Measurements from ENCODE around the gene PITPNC1.
"Not testable (repeated sequence)": the region's sequence is repeated elsewhere in the genome, so short reads cannot be mapped to it uniquely, and the experiment has no call there.

Gene PITPNC1

DNA sequence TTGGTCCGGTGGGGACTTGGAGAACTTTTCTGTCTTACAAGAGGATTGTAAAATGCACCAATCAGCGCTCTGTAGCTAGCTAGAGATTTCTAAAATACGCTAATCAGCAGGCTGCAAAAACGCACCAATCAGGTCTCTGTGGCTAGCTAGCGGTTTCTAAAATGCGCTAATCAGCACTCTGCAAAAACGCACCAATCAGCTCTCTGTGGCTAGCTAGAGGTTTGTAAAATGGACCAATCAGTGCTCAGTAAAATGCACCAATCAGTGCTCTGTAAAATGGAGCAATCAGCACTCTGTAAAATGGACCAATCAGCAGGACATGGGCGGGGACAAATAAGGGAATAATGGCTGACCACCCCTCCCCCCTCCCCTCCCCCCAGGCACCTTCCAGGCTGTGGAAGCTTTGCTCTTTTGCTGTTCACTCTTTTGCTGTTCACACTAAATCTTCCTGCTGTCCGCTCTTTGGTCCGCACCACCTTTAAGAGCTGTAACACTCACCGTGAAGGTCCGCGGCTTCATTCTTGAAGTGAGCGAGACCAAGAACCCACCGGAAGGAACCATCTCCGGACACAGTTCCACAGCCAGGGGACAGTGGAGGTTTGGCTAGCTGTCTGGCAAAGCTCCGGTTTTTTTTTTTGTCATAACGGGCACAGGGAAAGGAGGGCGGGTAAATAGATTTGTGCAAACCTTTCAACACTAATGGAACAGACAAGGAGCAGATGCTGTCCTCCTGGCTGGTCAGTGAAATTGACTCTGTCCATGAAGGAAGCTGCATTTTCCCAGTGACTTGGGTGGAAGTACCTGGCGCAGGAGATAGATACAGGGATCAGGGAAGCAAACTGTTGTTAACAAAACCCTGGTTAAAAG, 8.3 kb downstream of the PITPNC1 start:
- H2AFZ ChIP-seq (ENCODE audit: low read length, unreplicated experiment): no peak overlapping the region
- peaks cover 5% of the 10 kb centered on the region for H3K4me1 ChIP-seq (ENCODE audit: control insufficient read depth, insufficient read depth, low read length, unreplicated experiment)
- H3K27ac ChIP-seq (ENCODE audit: low read depth, low read length): no peak overlapping the region
- no peaks in the 10 kb centered on the region for H3K27me3 ChIP-seq (ENCODE audit: insufficient read depth, low read length)
- H3K4me3 ChIP-seq (ENCODE audit: low read depth, low read length): no peak overlapping the region
- peaks cover 3% of the 10 kb centered on the region for H3K79me2 ChIP-seq (ENCODE audit: control insufficient read depth, insufficient read depth, low read length, unreplicated experiment)
- H3K36me3 ChIP-seq (ENCODE audit: insufficient read depth, low read length): no peaks in the 10 kb centered on the region

DNA sequence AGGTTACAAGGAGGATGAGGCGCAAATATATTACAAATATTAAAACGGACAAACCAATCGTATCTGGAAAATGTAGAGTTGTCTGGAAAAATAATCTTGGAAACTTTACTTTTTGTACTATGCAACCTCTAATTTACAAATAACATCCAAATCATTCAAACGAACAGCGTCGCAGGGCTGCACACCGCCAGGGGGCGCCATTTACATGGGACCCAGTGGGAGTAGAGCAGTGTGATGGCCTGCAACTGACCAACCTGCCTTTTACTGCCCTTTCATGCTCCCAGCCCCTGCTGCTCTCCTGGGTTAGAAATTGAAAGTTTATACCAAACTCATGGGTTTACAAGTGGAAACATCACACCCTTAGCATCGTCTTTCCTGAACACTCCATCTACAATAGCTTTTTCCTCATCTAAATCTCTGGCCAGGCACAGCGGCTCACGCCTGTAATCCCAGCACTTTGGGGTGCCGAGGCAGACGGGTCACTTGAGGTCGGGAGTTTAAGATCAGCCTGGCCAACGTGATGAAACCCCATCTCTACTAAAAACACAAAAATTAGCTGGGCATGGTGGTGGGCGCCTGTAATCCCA, 10.0 kb downstream of the PITPNC1 start:
- Histone ChIP-seq H3K27ac (ENCODE audit: low read depth, low read length) (no peak overlapping the region), H3K4me3 (ENCODE audit: low read depth, low read length) (no peak overlapping the region), H3K27me3 (ENCODE audit: insufficient read depth, low read length) (no peaks in the 10 kb centered on the region), H3K4me1 (ENCODE audit: control insufficient read depth, insufficient read depth, low read length, unreplicated experiment) (peaks cover 16% of the 10 kb centered on the region), H3K36me3 (ENCODE audit: insufficient read depth, low read length) (no peaks in the 10 kb centered on the region), H2AFZ (ENCODE audit: low read length, unreplicated experiment) (no peak overlapping the region), H3K79me2 (ENCODE audit: control insufficient read depth, insufficient read depth, low read length, unreplicated experiment) (peaks cover 7% of the 10 kb centered on the region)

DNA sequence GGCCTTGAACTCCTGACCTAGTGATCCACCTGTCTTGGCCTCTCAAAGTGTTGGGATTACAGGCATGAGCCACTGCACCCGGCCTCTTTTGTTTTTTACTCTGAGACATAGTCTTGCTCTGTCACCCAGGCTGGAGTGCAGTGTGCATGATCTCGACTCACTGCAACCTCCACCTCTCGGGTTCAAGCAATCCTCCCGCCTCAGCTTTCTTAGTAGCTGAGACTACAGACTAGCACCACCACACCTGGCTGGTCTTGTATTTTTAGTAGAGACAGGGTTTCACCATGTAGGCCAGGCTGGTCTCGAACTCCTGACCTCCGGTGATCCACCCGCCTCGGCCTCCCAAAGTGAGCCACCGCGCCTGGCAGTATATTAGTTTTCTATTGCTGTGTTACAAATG, 11.5 kb downstream of the PITPNC1 start:
- H2AFZ ChIP-seq (ENCODE audit: low read length, unreplicated experiment); H3K36me3 ChIP-seq (ENCODE audit: insufficient read depth, low read length); H3K79me2 ChIP-seq (ENCODE audit: control insufficient read depth, insufficient read depth, low read length, unreplicated experiment): not testable (repeated sequence)

DNA sequence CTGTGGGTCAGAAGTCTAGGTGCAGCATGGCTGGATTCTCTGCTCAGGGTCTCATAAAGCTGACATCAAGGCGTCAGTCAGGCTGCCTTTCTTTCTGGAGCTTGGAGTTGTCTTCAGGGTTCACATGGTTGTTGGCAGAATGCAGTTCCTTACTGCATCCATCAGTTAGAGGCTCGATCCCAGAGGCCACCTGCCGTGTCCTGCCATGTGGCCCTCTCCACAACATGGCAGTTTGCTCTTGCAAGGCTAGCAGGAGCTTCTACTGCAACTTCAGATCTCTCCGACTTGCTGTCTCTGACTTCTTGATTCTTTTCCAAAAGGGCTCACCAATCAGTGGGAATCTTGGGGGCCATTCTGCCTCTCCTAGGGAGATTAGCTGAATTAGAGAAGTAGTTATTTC, 11.9 kb downstream of the PITPNC1 start:
- Histone ChIP-seq H2AFZ (ENCODE audit: low read length, unreplicated experiment) (no peak overlapping the region), H3K4me1 (ENCODE audit: control insufficient read depth, insufficient read depth, low read length, unreplicated experiment) (peaks cover 16% of the 10 kb centered on the region), H3K4me3 (ENCODE audit: low read depth, low read length) (no peak overlapping the region), H3K36me3 (ENCODE audit: insufficient read depth, low read length) (no peaks in the 10 kb centered on the region), H3K79me2 (ENCODE audit: control insufficient read depth, insufficient read depth, low read length, unreplicated experiment) (peaks cover 7% of the 10 kb centered on the region), H3K27me3 (ENCODE audit: insufficient read depth, low read length) (no peaks in the 10 kb centered on the region), H3K27ac (ENCODE audit: low read depth, low read length) (peak overlapping the region; percentile 24; the same call in 1 of the 2 replicates)

More for the DNA sequence above, 11.5 kb downstream of the PITPNC1 start:
- not testable (repeated sequence) for H3K27ac ChIP-seq (ENCODE audit: low read depth, low read length); H3K27me3 ChIP-seq (ENCODE audit: insufficient read depth, low read length); H3K4me3 ChIP-seq (ENCODE audit: low read depth, low read length)
- H3K4me1 ChIP-seq (ENCODE audit: control insufficient read depth, insufficient read depth, low read length, unreplicated experiment): peaks cover 16% of the 10 kb centered on the region

DNA sequence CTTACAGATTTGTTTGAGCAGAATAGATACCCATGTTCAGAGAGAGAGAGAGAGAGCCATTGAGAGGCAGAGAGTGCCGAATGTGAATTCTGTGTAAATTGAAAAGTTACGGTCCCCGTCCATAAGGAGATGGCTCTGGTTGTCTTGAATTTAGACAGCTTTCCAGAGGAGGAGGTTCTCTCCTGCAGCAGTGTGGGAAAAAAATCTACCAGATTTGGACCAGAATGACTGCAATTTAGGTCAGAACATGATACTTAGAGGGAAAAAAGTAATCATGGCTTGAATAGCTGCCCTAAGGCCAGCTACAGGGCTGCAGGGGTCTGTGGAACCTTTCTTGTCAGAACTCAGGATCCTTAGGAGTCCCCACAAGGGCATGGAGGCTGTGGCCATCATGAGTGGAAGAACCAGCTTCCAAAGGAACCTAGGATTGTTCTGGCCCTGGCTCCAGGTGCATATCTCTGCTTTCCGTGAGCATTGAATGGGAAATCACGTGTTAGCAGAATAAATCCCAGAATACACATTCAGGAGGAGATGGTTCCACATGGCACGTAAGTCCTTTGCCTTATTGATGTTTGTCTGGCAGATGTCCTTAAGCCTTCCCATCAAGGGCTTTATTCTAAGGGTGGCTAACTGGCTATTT, 13.0 kb downstream of the PITPNC1 start:
- H3K4me3 ChIP-seq (ENCODE audit: low read depth, low read length): no peak overlapping the region
- H3K27ac ChIP-seq (ENCODE audit: low read depth, low read length): peak overlapping the region; percentile 99
- H3K4me1 ChIP-seq (ENCODE audit: control insufficient read depth, insufficient read depth, low read length, unreplicated experiment): peaks cover 16% of the 10 kb centered on the region
- H2AFZ ChIP-seq (ENCODE audit: low read length, unreplicated experiment): no peak overlapping the region
- peaks cover 4% of the 10 kb centered on the region for H3K79me2 ChIP-seq (ENCODE audit: control insufficient read depth, insufficient read depth, low read length, unreplicated experiment)
- H3K27me3 ChIP-seq (ENCODE audit: insufficient read depth, low read length): no peaks in the 10 kb centered on the region
- H3K36me3 ChIP-seq (ENCODE audit: insufficient read depth, low read length): no peaks in the 10 kb centered on the region

DNA sequence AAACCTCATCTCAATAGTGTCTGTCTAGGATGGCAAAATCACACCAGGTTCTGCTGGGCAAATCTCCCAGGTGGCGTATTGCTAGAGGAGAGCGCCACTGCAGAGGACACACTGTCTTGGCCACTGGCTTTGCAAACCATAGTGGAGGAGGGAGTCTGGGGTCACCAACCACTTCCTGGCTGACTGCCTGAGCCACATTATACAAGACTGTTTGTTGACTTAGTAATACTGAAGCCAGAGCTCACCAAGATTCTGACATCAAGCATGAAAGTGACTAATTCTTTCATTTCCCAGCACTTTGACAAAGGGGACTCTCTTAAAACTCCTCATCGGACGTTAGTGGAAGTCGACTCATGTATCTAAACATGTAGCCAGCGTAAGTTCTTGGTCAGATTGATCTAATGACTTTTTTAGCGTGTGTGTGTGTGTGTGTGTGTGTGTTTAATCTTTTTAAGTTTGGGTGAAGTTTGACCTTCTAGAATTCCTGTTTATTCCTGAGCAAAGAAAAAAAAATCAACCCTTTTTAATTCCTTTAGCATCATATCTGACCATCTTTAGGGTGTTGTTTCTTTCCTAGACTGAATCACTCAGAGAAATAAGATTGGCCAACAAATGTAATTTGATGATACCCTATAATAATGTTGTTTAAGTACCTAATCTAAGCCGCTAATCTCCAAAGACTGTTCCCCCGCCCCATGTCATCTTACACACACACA, 13.7 kb downstream of the PITPNC1 start:
- Histone ChIP-seq H3K79me2 (ENCODE audit: control insufficient read depth, insufficient read depth, low read length, unreplicated experiment) (peaks cover 4% of the 10 kb centered on the region), H3K4me1 (ENCODE audit: control insufficient read depth, insufficient read depth, low read length, unreplicated experiment) (peaks cover 16% of the 10 kb centered on the region), H2AFZ (ENCODE audit: low read length, unreplicated experiment) (peak overlapping the region; percentile 20), H3K36me3 (ENCODE audit: insufficient read depth, low read length) (no peaks in the 10 kb centered on the region), H3K4me3 (ENCODE audit: low read depth, low read length) (peak overlapping the region; percentile 56), H3K27me3 (ENCODE audit: insufficient read depth, low read length) (no peaks in the 10 kb centered on the region), H3K27ac (ENCODE audit: low read depth, low read length) (peak overlapping the region; percentile 99)

DNA sequence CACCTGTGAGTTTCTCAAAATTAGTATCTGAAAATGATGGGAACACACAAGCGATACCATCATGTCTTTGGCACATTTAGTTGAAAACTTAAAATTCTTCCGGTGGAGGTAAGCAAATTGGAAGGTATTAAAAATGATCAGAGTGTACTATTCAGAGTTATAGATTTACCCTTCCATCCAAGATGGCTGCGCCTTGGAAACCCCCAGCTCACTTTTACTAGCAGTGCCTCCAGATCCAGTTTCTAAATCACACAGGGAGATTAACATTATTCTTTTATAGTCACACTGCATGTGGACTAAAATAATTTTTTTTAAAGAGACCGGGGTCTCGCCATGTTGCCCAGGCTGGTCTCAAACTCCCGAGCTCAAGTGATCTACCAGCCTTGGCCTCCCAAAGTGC, 15.0 kb downstream of the PITPNC1 start:
- Histone ChIP-seq H3K27ac (ENCODE audit: low read depth, low read length) (peak overlapping the region; percentile 99), H2AFZ (ENCODE audit: low read length, unreplicated experiment) (no peak overlapping the region), H3K4me1 (ENCODE audit: control insufficient read depth, insufficient read depth, low read length, unreplicated experiment) (peaks cover 16% of the 10 kb centered on the region), H3K79me2 (ENCODE audit: control insufficient read depth, insufficient read depth, low read length, unreplicated experiment) (peaks cover 6% of the 10 kb centered on the region), H3K27me3 (ENCODE audit: insufficient read depth, low read length) (no peaks in the 10 kb centered on the region), H3K4me3 (ENCODE audit: low read depth, low read length) (no peak overlapping the region), H3K36me3 (ENCODE audit: insufficient read depth, low read length) (no peaks in the 10 kb centered on the region)

DNA sequence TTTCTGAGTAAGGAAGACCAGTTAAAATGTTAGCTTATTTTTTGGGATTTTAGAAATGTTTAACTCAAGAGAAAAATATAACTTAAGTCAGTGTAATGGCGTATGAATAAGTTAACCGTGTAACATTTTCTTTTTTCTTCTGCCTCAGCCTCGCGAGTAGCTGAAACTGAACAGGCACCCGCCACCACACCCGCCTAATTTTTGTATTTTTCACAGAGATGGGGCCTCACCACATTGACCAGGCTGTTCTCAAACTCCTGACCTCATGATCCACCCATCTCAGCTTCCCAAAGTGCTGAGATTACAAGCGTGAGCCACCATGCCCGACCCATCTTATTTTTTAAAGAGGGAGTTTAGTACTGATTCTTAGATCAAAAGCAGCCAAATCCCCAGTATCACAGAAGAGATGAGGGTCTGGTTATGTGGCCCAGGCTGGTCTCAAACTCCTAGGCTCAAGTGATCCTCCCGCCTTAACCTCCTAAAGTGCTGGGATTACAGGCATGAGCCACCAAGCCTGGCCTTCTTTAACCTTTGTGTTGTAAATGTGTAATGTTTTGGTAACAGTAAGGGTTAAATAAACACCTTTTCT, 16.8 kb downstream of the PITPNC1 start:
- Histone ChIP-seq H3K4me3 (ENCODE audit: low read depth, low read length) (no peak overlapping the region), H3K27ac (ENCODE audit: low read depth, low read length) (no peak overlapping the region), H3K79me2 (ENCODE audit: control insufficient read depth, insufficient read depth, low read length, unreplicated experiment) (peaks cover 6% of the 10 kb centered on the region), H3K4me1 (ENCODE audit: control insufficient read depth, insufficient read depth, low read length, unreplicated experiment) (peaks cover 16% of the 10 kb centered on the region), H2AFZ (ENCODE audit: low read length, unreplicated experiment) (no peak overlapping the region), H3K27me3 (ENCODE audit: insufficient read depth, low read length) (no peaks in the 10 kb centered on the region), H3K36me3 (ENCODE audit: insufficient read depth, low read length) (no peaks in the 10 kb centered on the region)

DNA sequence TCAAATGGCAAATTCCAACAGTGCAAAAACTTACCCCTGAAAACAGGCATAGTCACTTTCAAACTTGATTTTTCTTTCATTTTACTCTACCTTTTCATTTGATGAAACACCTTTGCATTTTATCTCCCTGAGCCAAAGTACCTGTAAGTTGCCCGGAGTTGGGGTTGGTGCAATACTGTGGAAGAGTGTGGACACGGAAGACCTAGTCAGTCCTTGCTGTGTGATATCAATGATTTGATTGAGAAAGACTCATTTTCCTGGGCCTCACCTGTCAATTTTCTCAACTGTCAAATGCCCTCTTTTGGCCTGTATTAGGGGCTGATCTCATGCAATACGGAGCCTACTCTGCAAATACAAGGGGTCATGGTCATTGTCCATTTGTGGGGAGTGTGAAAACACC, 22.6 kb downstream of the PITPNC1 start:
- Histone ChIP-seq H3K36me3 (ENCODE audit: insufficient read depth, low read length) (no peaks in the 10 kb centered on the region), H3K27ac (ENCODE audit: low read depth, low read length) (no peak overlapping the region), H3K4me3 (ENCODE audit: low read depth, low read length) (no peak overlapping the region), H2AFZ (ENCODE audit: low read length, unreplicated experiment) (no peak overlapping the region), H3K27me3 (ENCODE audit: insufficient read depth, low read length) (no peaks in the 10 kb centered on the region), H3K79me2 (ENCODE audit: control insufficient read depth, insufficient read depth, low read length, unreplicated experiment) (peaks cover 2% of the 10 kb centered on the region), H3K4me1 (ENCODE audit: control insufficient read depth, insufficient read depth, low read length, unreplicated experiment) (no peaks in the 10 kb centered on the region)

DNA sequence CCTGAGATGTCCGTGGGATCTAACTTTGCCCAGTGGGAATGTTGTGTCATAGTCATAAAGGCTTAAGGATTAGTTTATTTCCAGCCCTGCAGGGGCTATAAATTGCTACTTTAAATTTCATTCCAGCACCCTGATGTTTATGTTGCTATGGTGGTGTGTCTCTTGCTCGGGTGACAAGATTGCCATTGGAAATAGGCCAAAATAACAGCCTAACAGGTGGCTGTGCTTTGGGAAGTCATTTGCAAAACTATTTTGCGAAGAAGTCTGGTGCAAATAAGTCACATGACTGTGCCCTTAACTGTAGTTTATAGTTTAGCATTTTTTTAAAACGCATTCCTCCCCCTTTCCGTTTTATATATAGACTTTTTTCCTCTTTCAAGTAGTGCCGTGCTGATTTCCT, 23.1 kb downstream of the PITPNC1 start:
- Histone ChIP-seq H3K79me2 (ENCODE audit: control insufficient read depth, insufficient read depth, low read length, unreplicated experiment) (peaks cover 2% of the 10 kb centered on the region), H3K27ac (ENCODE audit: low read depth, low read length) (no peak overlapping the region), H3K4me3 (ENCODE audit: low read depth, low read length) (no peak overlapping the region)

More for the DNA sequence above, 23.1 kb downstream of the PITPNC1 start:
- H3K36me3 ChIP-seq (ENCODE audit: insufficient read depth, low read length): no peaks in the 10 kb centered on the region
- H3K4me1 ChIP-seq (ENCODE audit: control insufficient read depth, insufficient read depth, low read length, unreplicated experiment): no peaks in the 10 kb centered on the region
- no peaks in the 10 kb centered on the region for H3K27me3 ChIP-seq (ENCODE audit: insufficient read depth, low read length)
- no peak overlapping the region for H2AFZ ChIP-seq (ENCODE audit: low read length, unreplicated experiment)

Data from ACC112 (cell line).